Subcutaneous adipose tissue (tissue), 4 donors: ENCODE data around the gene GPR137. TPM values are rescaled to one million over a fixed set of nuclear protein-coding genes. Genes with fewer than 3 reads are reported as not detected.

Experiments
- CTCF ChIP-seq: fragments of 450-650 bp; IDR thresholded peaks from one replicate; pipeline ENCODE4 v1.5.1; 2016; ENCODE audit warnings: low read depth, mild to moderate bottlenecking, control low read depth, antibody characterized with exemption, moderate library complexity
- small RNA-seq: library from RNA; depleted of rRNA; stranded (forward); fragments of <200 nt; gene quantifications from one replicate; pipeline ENCODE3, GENCODE V24; 2016
- total RNA-seq, 4 donors: library from RNA; depleted of rRNA; stranded (reverse); fragments of >200 nt; gene quantifications; one replicate each; pipeline ENCODE4 v1.1.0, GENCODE V29; 2016

GPR137 gene
- total RNA-seq, 4 donors from 2014 or later = 7.7 to 18.1 (median 14.7) TPM

- TF ChIP-seq CTCF = no peak
Observed at GRCh38 chr11:64338716-64339115, 53.1 kb downstream of the GPR137 start.

Small RNAs within 50 kb of the gene (small RNA-seq; reads per million reads assigned to genes)
- gene RF00019 = 0.49 reads per million

Other genes starting within 250 kb of the GPR137 start
- under 1 TPM in 1 of 4 donors, not detected in 3; 0.22 TPM for gene FLRT1, start 249.9 kb upstream of the GPR137 start, total RNA-seq
- gene MACROD1, start 119.7 kb upstream of the GPR137 start, total RNA-seq = 10 to 100 TPM in 3 of 4 donors, 1 to 10 TPM in 1; 8.0 to 24.0 (median 19.8) TPM
- 100 to 1,000 TPM in 1 of 4 donors, 10 to 100 TPM in 3; 53.5 to 100 (median 72.6) TPM for gene STIP1, start 99.7 kb upstream of the GPR137 start, total RNA-seq
- 10 to 100 TPM; 23.5 to 97.6 (median 42.2) TPM for gene FERMT3, start 79.1 kb upstream of the GPR137 start, total RNA-seq
- 10 to 100 TPM; 34.1 to 89.1 (median 43.6) TPM for gene TRPT1, start 59.7 kb upstream of the GPR137 start, total RNA-seq
- gene NUDT22, start 59.6 kb upstream of the GPR137 start, total RNA-seq = 10 to 100 TPM; 19.2 to 77.6 (median 41.8) TPM
- gene DNAJC4, start 55.3 kb upstream of the GPR137 start, total RNA-seq = 10 to 100 TPM; 21.5 to 32.0 (median 26.9) TPM
- 100 to 1,000 TPM; 122 to 332 (median 231) TPM for gene VEGFB, start 51.3 kb upstream of the GPR137 start, total RNA-seq
- gene FKBP2, start 44.8 kb upstream of the GPR137 start, total RNA-seq = 10 to 100 TPM; 32.0 to 40.9 (median 36.7) TPM
- 10 to 100 TPM; 64.3 to 73.1 (median 69.1) TPM for gene PPP1R14B, start 38.9 kb upstream of the GPR137 start, total RNA-seq
- gene PLCB3, start 34.3 kb upstream of the GPR137 start, total RNA-seq = 10 to 100 TPM; 10.8 to 17.9 (median 16.3) TPM
- 10 to 100 TPM; 47.1 to 92.5 (median 90.6) TPM for gene BAD, start 1.2 kb upstream of the GPR137 start, total RNA-seq
- not detected for gene KCNK4, start 5.5 kb downstream of the GPR137 start, total RNA-seq
- not detected for gene CATSPERZ, start 14.5 kb downstream of the GPR137 start, total RNA-seq
- 10 to 100 TPM; 16.3 to 54.1 (median 35.5) TPM for gene ESRRA, start 19.7 kb downstream of the GPR137 start, total RNA-seq
- gene TRMT112, start 31.7 kb downstream of the GPR137 start, total RNA-seq = 100 to 1,000 TPM; 225 to 266 (median 241) TPM
- gene PRDX5, start 32.3 kb downstream of the GPR137 start, total RNA-seq = 100 to 1,000 TPM; 122 to 236 (median 223) TPM
- gene CCDC88B, start 54.4 kb downstream of the GPR137 start, total RNA-seq = 10 to 100 TPM in 2 of 4 donors, 1 to 10 TPM in 2; 7.0 to 18.2 (median 11.2) TPM
- gene RPS6KA4, start 73.3 kb downstream of the GPR137 start, total RNA-seq = 10 to 100 TPM in 3 of 4 donors, 1 to 10 TPM in 1; 7.2 to 27.5 (median 16.3) TPM